Measurements from ENCODE around the gene GAA. TPM values are rescaled to one million over a fixed set of nuclear protein-coding genes. Genes with fewer than 3 reads are reported as not detected.

GAA gene
- total RNA-seq, 1 donor from 2014 or later, result 47.7 TPM

DNA sequence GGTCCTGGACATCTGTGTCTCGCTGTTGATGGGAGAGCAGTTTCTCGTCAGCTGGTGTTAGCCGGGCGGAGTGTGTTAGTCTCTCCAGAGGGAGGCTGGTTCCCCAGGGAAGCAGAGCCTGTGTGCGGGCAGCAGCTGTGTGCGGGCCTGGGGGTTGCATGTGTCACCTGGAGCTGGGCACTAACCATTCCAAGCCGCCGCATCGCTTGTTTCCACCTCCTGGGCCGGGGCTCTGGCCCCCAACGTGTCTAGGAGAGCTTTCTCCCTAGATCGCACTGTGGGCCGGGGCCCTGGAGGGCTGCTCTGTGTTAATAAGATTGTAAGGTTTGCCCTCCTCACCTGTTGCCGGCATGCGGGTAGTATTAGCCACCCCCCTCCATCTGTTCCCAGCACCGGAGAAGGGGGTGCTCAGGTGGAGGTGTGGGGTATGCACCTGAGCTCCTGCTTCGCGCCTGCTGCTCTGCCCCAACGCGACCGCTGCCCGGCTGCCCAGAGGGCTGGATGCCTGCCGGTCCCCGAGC, 17.9 kb downstream of the GAA start:
- Mint-ChIP-seq H3K9me3 (ENCODE audit: unreplicated experiment) (peaks cover 7% of the 10 kb centered on the region), H3K4me1 (ENCODE audit: low read depth, unreplicated experiment) (peaks cover 11% of the 10 kb centered on the region), H3K4me3 (ENCODE audit: unreplicated experiment) (no peak overlapping the region), H3K27ac (ENCODE audit: unreplicated experiment) (no peak overlapping the region), H3K27me3 (ENCODE audit: low read depth, unreplicated experiment) (no peaks in the 10 kb centered on the region), H3K36me3 (ENCODE audit: low read depth, unreplicated experiment) (peaks cover 21% of the 10 kb centered on the region)
- Histone ChIP-seq H3K4me2 (ENCODE audit: low read length) (no peak overlapping the region), H3K9ac (ENCODE audit: low read length) (no peak overlapping the region), H4K20me1 (ENCODE audit: insufficient read depth, low read length) (no peaks in the 10 kb centered on the region), H2AFZ (ENCODE audit: low read depth, low read length) (no peak overlapping the region), H3K4me3 (ENCODE audit: insufficient read depth, low read depth, low read length) (no peak overlapping the region), H3K27ac (ENCODE audit: low read depth, low read length) (no peak overlapping the region), H3K27me3 (ENCODE audit: insufficient read depth, low read length) (no peaks in the 10 kb centered on the region), H3K36me3 (ENCODE audit: insufficient read depth, low read length) (no peaks in the 10 kb centered on the region), H3K4me1 (ENCODE audit: insufficient read depth, low read length) (peaks cover 8% of the 10 kb centered on the region), H3K79me2 (ENCODE audit: insufficient read depth, low read length) (no peaks in the 10 kb centered on the region), H3K9me3 (ENCODE audit: insufficient read depth, low read depth, low read length) (no peaks in the 10 kb centered on the region)
- TF ChIP-seq CTCF (IDR thresholded peaks at IDR 0.05; ENCODE audit: insufficient read depth, low read depth, low read length), result no peak
- FAIRE-seq (no peak), DNase-seq (ENCODE audit: low read depth) (no peak)

DNA sequence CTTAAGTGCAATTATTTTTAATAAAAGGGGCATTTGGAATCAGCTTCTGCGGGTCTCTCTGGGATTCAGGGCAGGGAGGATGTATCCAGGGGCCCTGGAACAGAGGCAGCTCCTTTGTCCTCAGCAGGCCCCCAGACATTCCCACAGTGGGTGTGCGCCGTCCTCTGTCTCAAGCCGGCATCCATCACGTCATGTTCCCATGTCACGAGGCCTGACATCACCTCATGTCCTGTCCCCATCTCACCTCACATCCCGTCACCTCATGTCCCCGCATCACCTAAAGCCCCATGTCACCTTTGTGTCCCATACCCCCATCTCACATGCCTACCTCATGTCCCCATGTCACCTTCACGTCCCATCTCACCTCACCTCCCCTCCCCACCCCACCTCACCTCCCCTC, 18.5 kb downstream of the GAA start:
- Histone ChIP-seq H3K36me3 (ENCODE audit: insufficient read depth, low read length) (no peaks in the 10 kb centered on the region), H3K9ac (ENCODE audit: low read length) (no peak overlapping the region), H3K9me3 (ENCODE audit: insufficient read depth, low read depth, low read length) (no peaks in the 10 kb centered on the region), H3K27me3 (ENCODE audit: insufficient read depth, low read length) (no peaks in the 10 kb centered on the region), H3K27ac (ENCODE audit: low read depth, low read length) (no peak overlapping the region), H4K20me1 (ENCODE audit: insufficient read depth, low read length) (no peaks in the 10 kb centered on the region), H3K79me2 (ENCODE audit: insufficient read depth, low read length) (no peaks in the 10 kb centered on the region), H3K4me1 (ENCODE audit: insufficient read depth, low read length) (peaks cover 13% of the 10 kb centered on the region), H3K4me3 (ENCODE audit: insufficient read depth, low read depth, low read length) (no peak overlapping the region), H2AFZ (ENCODE audit: low read depth, low read length) (no peak overlapping the region), H3K4me2 (ENCODE audit: low read length) (no peak overlapping the region)
- DNase-seq (ENCODE audit: low read depth) (no peak), FAIRE-seq (no peak)
- Mint-ChIP-seq H3K36me3 (ENCODE audit: low read depth, unreplicated experiment) (peaks cover 16% of the 10 kb centered on the region), H3K27ac (ENCODE audit: unreplicated experiment) (no peak overlapping the region), H3K4me3 (ENCODE audit: unreplicated experiment) (no peak overlapping the region), H3K4me1 (ENCODE audit: low read depth, unreplicated experiment) (peaks cover 16% of the 10 kb centered on the region), H3K27me3 (ENCODE audit: low read depth, unreplicated experiment) (no peaks in the 10 kb centered on the region), H3K9me3 (ENCODE audit: unreplicated experiment) (peaks cover 4% of the 10 kb centered on the region)
- TF ChIP-seq EZH2 (IDR thresholded peaks at IDR 0.05; ENCODE audit: insufficient read depth, low read length) (no peak), CTCF (IDR thresholded peaks at IDR 0.05; ENCODE audit: insufficient read depth, low read depth, low read length) (no peak)

DNA sequence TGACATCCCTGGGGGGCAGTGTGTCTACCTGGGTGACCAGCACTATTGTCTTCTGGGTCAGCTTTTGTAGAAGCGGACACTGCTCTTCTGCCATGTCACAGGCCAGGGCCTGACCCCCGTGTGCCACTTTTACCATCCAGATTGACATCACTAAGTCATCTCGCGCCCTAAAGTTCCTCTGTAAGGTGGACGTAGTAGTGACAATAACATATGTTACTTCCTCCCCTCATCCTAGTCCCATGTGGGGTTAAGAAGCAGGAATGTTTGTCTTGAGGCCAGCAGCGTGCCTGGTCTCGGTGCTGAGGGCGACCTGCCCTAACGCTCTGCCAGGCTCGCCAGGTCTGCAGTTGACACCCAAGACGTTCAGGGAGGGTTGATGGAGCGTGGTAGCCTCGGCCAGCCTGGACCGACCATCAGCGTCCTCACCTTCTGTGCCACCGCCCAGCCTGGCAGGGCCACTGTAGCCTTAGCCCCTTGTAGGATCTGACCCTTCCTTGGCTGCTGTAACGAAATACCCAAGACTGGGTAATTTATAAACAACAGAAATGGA, 20.7 kb downstream of the GAA start:
- peaks cover 3% of the 10 kb centered on the region for H3K27me3 ChIP-seq (ENCODE audit: insufficient read depth, low read length)
- H3K9ac ChIP-seq (ENCODE audit: low read length), result no peak overlapping the region
- no peak overlapping the region for H3K4me3 ChIP-seq (ENCODE audit: insufficient read depth, low read depth, low read length)
- H3K27ac Mint-ChIP-seq (ENCODE audit: unreplicated experiment), result no peak overlapping the region
- FAIRE-seq (no peak), DNase-seq (ENCODE audit: low read depth) (no peak)
- H3K27me3 Mint-ChIP-seq (ENCODE audit: low read depth, unreplicated experiment), result peaks cover 3% of the 10 kb centered on the region
- TF ChIP-seq EZH2 (IDR thresholded peaks at IDR 0.05; ENCODE audit: insufficient read depth, low read length), result no peak
- no peak for TF ChIP-seq CTCF (IDR thresholded peaks at IDR 0.05; ENCODE audit: insufficient read depth, low read depth, low read length)
- H3K79me2 ChIP-seq (ENCODE audit: insufficient read depth, low read length), result no peaks in the 10 kb centered on the region
- no peak overlapping the region for H2AFZ ChIP-seq (ENCODE audit: low read depth, low read length)
- H3K27ac ChIP-seq (ENCODE audit: low read depth, low read length), result no peak overlapping the region
- H3K4me3 Mint-ChIP-seq (ENCODE audit: unreplicated experiment), result peak overlapping the region; percentile 14
- peaks cover 9% of the 10 kb centered on the region for H3K4me1 Mint-ChIP-seq (ENCODE audit: low read depth, unreplicated experiment)
- no peaks in the 10 kb centered on the region for H3K36me3 Mint-ChIP-seq (ENCODE audit: low read depth, unreplicated experiment)
- H3K9me3 Mint-ChIP-seq (ENCODE audit: unreplicated experiment), result no peaks in the 10 kb centered on the region
- no peaks in the 10 kb centered on the region for H4K20me1 ChIP-seq (ENCODE audit: insufficient read depth, low read length)
- peaks cover 14% of the 10 kb centered on the region for H3K4me1 ChIP-seq (ENCODE audit: insufficient read depth, low read length)
- H3K36me3 ChIP-seq (ENCODE audit: insufficient read depth, low read length), result no peaks in the 10 kb centered on the region
- no peak overlapping the region for H3K4me2 ChIP-seq (ENCODE audit: low read length)
- no peaks in the 10 kb centered on the region for H3K9me3 ChIP-seq (ENCODE audit: insufficient read depth, low read depth, low read length)
